CD14-positive monocyte (primary cell): ENCODE measurements around the gene SQSTM1. TPM values are rescaled to one million over a fixed set of nuclear protein-coding genes. Genes with fewer than 3 reads are reported as not detected.

Source experiments
- DNase-seq, 3 donors: peaks; one replicate each; pipeline ENCODE4 v3.0.0-alpha.2; 2011 to 2022
- H2AFZ ChIP-seq: 2 replicates; pipeline ENCODE4 v1.6.0; 2012; ENCODE audit warnings: mild to moderate bottlenecking, low read depth, low read length, inconsistent platforms; ENCODE audit not compliant: insufficient read depth, poor library complexity, severe bottlenecking
- H3K27ac ChIP-seq, 2 donors: 1 replicate in 1 of 2; 2 replicates in 1 of 2; pipeline ENCODE4 v1.5.1; 2012 to 2013; ENCODE audit warnings: low read length in 2 of 2, control low read depth in 1 of 2, inconsistent platforms in 1 of 2, low read depth in 1 of 2, mild to moderate bottlenecking in 1 of 2
- H3K27me3 ChIP-seq, 2 donors: one replicate each; pipeline versions ENCODE4 v1.6.0 to v1.6.1; 2011 to 2013; ENCODE audit warnings: low read length in 2 of 2; ENCODE audit not compliant: control insufficient read depth in 2 of 2, insufficient read depth in 2 of 2
- H3K36me3 ChIP-seq, 2 donors: replicated peaks in 1 of 2; 1 replicate in 1 of 2; 2 replicates in 1 of 2; pipeline versions ENCODE4 v1.5.1 to v1.6.1; 2012 to 2013; ENCODE audit warnings: low read length in 2 of 2, control low read depth in 1 of 2, inconsistent platforms in 1 of 2, mild to moderate bottlenecking in 1 of 2; ENCODE audit not compliant: insufficient read depth in 2 of 2, control insufficient read depth in 1 of 2
- H3K4me1 ChIP-seq, 2 donors: 1 replicate in 1 of 2; 2 replicates in 1 of 2; pipeline versions ENCODE4 v1.5.1 to v1.6.1; 2012 to 2013; ENCODE audit warnings: low read length in 2 of 2, control low read depth in 1 of 2, inconsistent platforms in 1 of 2, mild to moderate bottlenecking in 1 of 2, moderate library complexity in 1 of 2; ENCODE audit not compliant: insufficient read depth in 2 of 2, control insufficient read depth in 1 of 2
- H3K4me2 ChIP-seq: replicated peaks from 2 replicates; pipeline ENCODE3; 2012; ENCODE audit warnings: low read length, moderate library complexity, mild to moderate bottlenecking; ENCODE audit not compliant: poor library complexity, severe bottlenecking; ENCODE audit errors: extremely low read depth
- H3K4me3 ChIP-seq, 3 experiments: fragments of 200-600 bp in 1 of 3; sonication (generic) in 1 of 3; replicated peaks in 1 of 3; 1 replicate in 2 of 3; 2 replicates in 1 of 3; pipeline ENCODE4 v1.5.1; 2011 to 2013; ENCODE audit warnings: low read length in 3 of 3, mild to moderate bottlenecking in 3 of 3, control low read depth in 2 of 3, low read depth in 2 of 3, inconsistent platforms in 1 of 3, moderate library complexity in 1 of 3
- H3K79me2 ChIP-seq: 2 replicates; pipeline ENCODE4 v1.6.0; 2012; ENCODE audit warnings: mild to moderate bottlenecking, control low read depth, inconsistent platforms, low read length, moderate library complexity; ENCODE audit not compliant: insufficient read depth
- H3K9ac ChIP-seq: 2 replicates; pipeline ENCODE4 v1.6.0; 2017; ENCODE audit warnings: low read length, mild to moderate bottlenecking; ENCODE audit not compliant: insufficient read depth, poor library complexity, severe bottlenecking
- H3K9me3 ChIP-seq, 2 donors: replicated peaks in 1 of 2; 1 replicate in 1 of 2; 2 replicates in 1 of 2; pipeline versions ENCODE4 v1.5.1 to v1.6.1; 2012 to 2013; ENCODE audit warnings: low read length in 2 of 2, control low read depth in 1 of 2; ENCODE audit not compliant: control insufficient read depth in 1 of 2, insufficient read depth in 1 of 2
- H4K20me1 ChIP-seq: 2 replicates; pipeline ENCODE4 v1.6.0; 2012; ENCODE audit warnings: mild to moderate bottlenecking, low read length, control low read depth, moderate library complexity; ENCODE audit not compliant: insufficient read depth
- H3K27ac Mint-ChIP-seq, 7 donors: one replicate each; pipeline ENCODE4 v1.8.0; 2020; ENCODE audit warnings: mild to moderate bottlenecking in 7 of 7, mixed read lengths in 7 of 7, moderate library complexity in 6 of 7, inconsistent platforms in 2 of 7
- H3K27me3 Mint-ChIP-seq, 3 donors: one replicate each; pipeline ENCODE4 v1.8.0; 2021 to 2022; ENCODE audit warnings: low read depth in 3 of 3, mild to moderate bottlenecking in 3 of 3, mixed read lengths in 3 of 3, moderate library complexity in 3 of 3, inconsistent platforms in 1 of 3
- H3K36me3 Mint-ChIP-seq, 2 donors: one replicate each; pipeline ENCODE4 v1.8.0; 2020; ENCODE audit warnings: mixed read lengths in 2 of 2, inconsistent platforms in 1 of 2, mild to moderate bottlenecking in 1 of 2
- H3K4me1 Mint-ChIP-seq: one replicate; pipeline ENCODE4 v1.8.0; 2020; ENCODE audit warnings: mild to moderate bottlenecking, mixed read lengths
- H3K4me3 Mint-ChIP-seq, 2 donors: one replicate each; pipeline ENCODE4 v1.8.0; 2020; ENCODE audit warnings: mild to moderate bottlenecking in 2 of 2, mixed read lengths in 2 of 2, moderate library complexity in 1 of 2
- H3K9me3 Mint-ChIP-seq, 7 donors: one replicate each; pipeline ENCODE4 v1.8.0; 2020 to 2022; ENCODE audit warnings: mixed read lengths in 7 of 7, mild to moderate bottlenecking in 6 of 7, moderate library complexity in 6 of 7, inconsistent platforms in 2 of 7
- CTCF ChIP-seq: fragments of 200-600 bp; IDR thresholded peaks from one replicate; pipeline ENCODE4 v1.8.0; 2022; ENCODE audit warnings: antibody characterized with exemption, mild to moderate bottlenecking
- WGBS: methylation state at CpG from one replicate; pipeline ENCODE4 v1.1.5; 2013; ENCODE audit warnings: missing lambda C conversion rate; ENCODE audit not compliant: insufficient coverage; 5-methylcytosine and 5-hydroxymethylcytosine counted together
- intact Hi-C, 2 donors: fragments of 100-400 bp; cut with micrococcal nuclease; formaldehyde crosslinking; loops; one replicate each; pipeline versions ENCODE4 v1.15.0 to v1.15.1; 2023
- polyA plus RNA-seq, 3 donors: library from polyadenylated mRNA; depleted of rRNA in 1 of 3; unstranded in 2 of 3; stranded (reverse) in 1 of 3; fragments of 300-500 nt in 2 of 3; fragments of >200 nt in 1 of 3; fragmentation: Illumina TruSeq in 2 of 3; gene quantifications; 1 replicate in 2 of 3; 2 replicates in 1 of 3; pipeline ENCODE4 v1.2.3, GENCODE V29; 2012 to 2021

SQSTM1 gene
- polyA plus RNA-seq, 3 donors: 182 to 312 (median 275) TPM

GRCh38 chr5:179818746-179819295 lies 1.9 kb upstream of the SQSTM1 start:
- peak overlapping the region; percentile 100 for H3K9ac ChIP-seq
- peaks cover 25 to 30% of the 10 kb centered on the region in 2 donors for H3K36me3 Mint-ChIP-seq
- H3K4me1 Mint-ChIP-seq: peaks cover 49% of the 10 kb centered on the region
- no peaks in the 10 kb centered on the region for H3K27me3 ChIP-seq
- H3K4me3 Mint-ChIP-seq: peak overlapping the region; percentile 78 to 82
- H3K27ac Mint-ChIP-seq: peak overlapping the region; percentile 89 to 96 (median 95)
- H3K79me2 ChIP-seq: peaks cover 36% of the 10 kb centered on the region
- H3K9me3 Mint-ChIP-seq: peaks cover 0 to 3% (median 0%) of the 10 kb centered on the region in 7 donors
- WGBS: 0% methylated on average over 20 of the region's 35 CpGs
- no peak for TF ChIP-seq CTCF
- peak overlapping the region in 2 of 3 experiments; percentile 35 to 99 for H3K4me3 ChIP-seq
- intact Hi-C loops: loop anchor here in 1 of 2 donors (1.0 kb wide), 1 partner anchor 120 kb away; no protein-coding TSS in a partner anchor
- H3K36me3 ChIP-seq: peaks cover 14 to 15% of the 10 kb centered on the region in 2 donors
- peaks cover 51 to 63% of the 10 kb centered on the region in 2 donors for H3K4me1 ChIP-seq
- peaks cover 31% of the 10 kb centered on the region for H4K20me1 ChIP-seq
- no peaks in the 10 kb centered on the region for H3K9me3 ChIP-seq
- peak overlapping the region; percentile 90 to 98 for H3K27ac ChIP-seq
- H3K27me3 Mint-ChIP-seq: peaks cover 9 to 18% (median 18%) of the 10 kb centered on the region in 3 donors
- H2AFZ ChIP-seq: peak overlapping the region; percentile 59
- peak overlapping the region; percentile 96 for H3K4me2 ChIP-seq
- peak; percentile 96 to 99 (median 99) for DNase-seq

- peaks cover 51 to 69% of the 10 kb centered on the region in 2 donors for H3K4me1 ChIP-seq
- peak overlapping the region; percentile 96 for H3K4me2 ChIP-seq
- H3K27ac Mint-ChIP-seq: peak overlapping the region; percentile 89 to 96 (median 95)
- WGBS: 31% methylated on average over 21 of the region's 26 CpGs
- H3K27me3 ChIP-seq: no peaks in the 10 kb centered on the region
- H3K9me3 ChIP-seq: no peaks in the 10 kb centered on the region
- H3K36me3 Mint-ChIP-seq: peaks cover 29 to 33% of the 10 kb centered on the region in 2 donors
- DNase-seq: peak; percentile 69 to 82 (median 73)
- peak overlapping the region; percentile 90 to 98 for H3K27ac ChIP-seq
- peaks cover 43% of the 10 kb centered on the region for H3K79me2 ChIP-seq
- H3K36me3 ChIP-seq: peaks cover 21 to 22% of the 10 kb centered on the region in 2 donors
- H3K9ac ChIP-seq: peak overlapping the region; percentile 100
- peak overlapping the region; percentile 59 for H2AFZ ChIP-seq
- H3K9me3 Mint-ChIP-seq: peaks cover 0 to 3% (median 0%) of the 10 kb centered on the region in 7 donors
- TF ChIP-seq CTCF: no peak
- intact Hi-C loops: loop anchor here (1.0 to 10.0 kb wide), 5 partner anchors 13 to 195 kb away; partner anchors contain the start of genes HNRNPH1 (in 1 of the 2) and MGAT4B (in 1 of the 2)
- H3K27me3 Mint-ChIP-seq: peaks cover 9 to 18% (median 18%) of the 10 kb centered on the region in 3 donors
- H3K4me3 ChIP-seq: peak overlapping the region in 2 of 3 experiments; percentile 87 to 99
- peaks cover 53% of the 10 kb centered on the region for H3K4me1 Mint-ChIP-seq
- peaks cover 38% of the 10 kb centered on the region for H4K20me1 ChIP-seq
- H3K4me3 Mint-ChIP-seq: peak overlapping the region; percentile 78 to 82
Measured at GRCh38 chr5:179819296-179820126, 1.2 kb upstream of the SQSTM1 start.
